ENCODE data around the gene LAMC3. TPM values are rescaled to one million over a fixed set of nuclear protein-coding genes. Genes with fewer than 3 reads are reported as not detected.

LAMC3 gene
- total RNA-seq, 4 donors from 2014 or later = under 0.01 to 0.78 (median 0.50) TPM; not detected in 1

- no peak overlapping the region for H3K27ac ChIP-seq
- H3K4me1 ChIP-seq = peaks cover 0 to 6% (median 0%) of the 10 kb centered on the region in 3 donors
- no peak overlapping the region for H3K4me3 ChIP-seq
- peaks cover 26% of the 10 kb centered on the region for H3K27me3 ChIP-seq
- no peaks in the 10 kb centered on the region for H3K36me3 ChIP-seq
- TF ChIP-seq, protein P1, sequence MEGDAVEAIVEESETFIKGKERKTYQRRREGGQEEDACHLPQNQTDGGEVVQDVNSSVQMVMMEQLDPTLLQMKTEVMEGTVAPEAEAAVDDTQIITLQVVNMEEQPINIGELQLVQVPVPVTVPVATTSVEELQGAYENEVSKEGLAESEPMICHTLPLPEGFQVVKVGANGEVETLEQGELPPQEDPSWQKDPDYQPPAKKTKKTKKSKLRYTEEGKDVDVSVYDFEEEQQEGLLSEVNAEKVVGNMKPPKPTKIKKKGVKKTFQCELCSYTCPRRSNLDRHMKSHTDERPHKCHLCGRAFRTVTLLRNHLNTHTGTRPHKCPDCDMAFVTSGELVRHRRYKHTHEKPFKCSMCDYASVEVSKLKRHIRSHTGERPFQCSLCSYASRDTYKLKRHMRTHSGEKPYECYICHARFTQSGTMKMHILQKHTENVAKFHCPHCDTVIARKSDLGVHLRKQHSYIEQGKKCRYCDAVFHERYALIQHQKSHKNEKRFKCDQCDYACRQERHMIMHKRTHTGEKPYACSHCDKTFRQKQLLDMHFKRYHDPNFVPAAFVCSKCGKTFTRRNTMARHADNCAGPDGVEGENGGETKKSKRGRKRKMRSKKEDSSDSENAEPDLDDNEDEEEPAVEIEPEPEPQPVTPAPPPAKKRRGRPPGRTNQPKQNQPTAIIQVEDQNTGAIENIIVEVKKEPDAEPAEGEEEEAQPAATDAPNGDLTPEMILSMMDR (IDR thresholded peaks at IDR 0.05) = no peak
- no peak for TF ChIP-seq POLR2AphosphoS5 (IDR thresholded peaks at IDR 0.05)
- no peak for TF ChIP-seq EP300 (IDR thresholded peaks at IDR 0.05)
- TF ChIP-seq POLR2A (IDR thresholded peaks at IDR 0.05) = no peak
- 87 to 88% methylated on average over 9 to 12 of the region's 17 CpGs for WGBS, 2 donors (ENCODE audit: low coverage in 1 of 2)
- H3K9me3 ChIP-seq = no peaks in the 10 kb centered on the region
- ATAC-seq = no peak
These were observed 41.9 kb downstream of the LAMC3 start for GRCh38 chr9:131050831-131051230.

DNA sequence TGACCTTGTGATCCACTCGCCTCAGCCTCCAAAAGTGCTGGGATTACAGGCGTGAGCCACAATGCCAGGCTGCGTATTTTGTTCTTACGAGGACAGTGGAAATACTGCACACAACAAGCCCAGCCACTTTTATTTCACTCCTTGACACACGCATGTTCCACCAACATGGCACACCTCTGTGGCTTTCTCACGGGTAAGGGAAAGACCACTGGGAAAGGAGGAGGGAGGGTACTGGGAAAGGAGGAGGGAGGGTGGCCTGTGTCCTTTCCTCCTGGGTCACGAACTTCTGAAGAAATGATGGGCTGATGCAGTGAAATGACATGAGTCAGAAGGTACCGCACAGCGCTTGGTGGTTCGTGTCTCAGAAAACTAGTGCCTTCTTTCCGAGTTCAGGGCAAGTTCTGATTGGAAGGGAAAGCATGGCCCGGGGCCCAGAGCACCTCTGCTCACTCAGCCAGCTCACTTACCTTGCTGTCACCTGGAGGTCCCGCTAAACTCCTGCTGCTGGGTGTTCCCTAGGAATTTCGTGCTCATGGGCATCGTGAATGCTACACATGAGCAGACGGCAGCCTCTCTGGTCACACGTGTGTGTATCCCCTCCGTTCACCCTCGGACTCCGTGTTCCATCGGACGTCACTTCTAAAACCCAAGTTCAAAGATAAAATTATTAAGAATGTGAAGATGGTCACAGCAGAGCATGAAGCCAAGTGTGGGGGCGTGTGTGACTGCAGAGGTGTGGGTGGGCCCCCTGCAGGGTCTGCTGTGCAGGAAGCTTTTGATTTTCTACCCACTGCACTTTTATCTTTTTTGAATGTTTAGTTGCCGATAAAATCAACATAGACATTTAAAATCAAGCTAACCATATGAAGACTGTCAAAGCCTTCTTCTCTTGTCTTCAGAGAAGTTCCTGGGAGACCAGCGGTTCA lies 42.9 kb downstream of the LAMC3 start:
- TF ChIP-seq POLR2AphosphoS5 (IDR thresholded peaks at IDR 0.05) (no peak), EP300 (IDR thresholded peaks at IDR 0.05) (no peak), POLR2A (IDR thresholded peaks at IDR 0.05) (no peak)
- TF ChIP-seq, protein P1 (IDR thresholded peaks at IDR 0.05) = no peak
- Histone ChIP-seq H3K27ac (no peak overlapping the region), H3K4me1 (peaks cover 0 to 2% (median 0%) of the 10 kb centered on the region in 3 donors), H3K9me3 (no peaks in the 10 kb centered on the region), H3K4me3 (no peak overlapping the region), H3K36me3 (no peaks in the 10 kb centered on the region), H3K27me3 (peaks cover 30% of the 10 kb centered on the region)
- WGBS, 2 donors (ENCODE audit: low coverage in 1 of 2) = 67 to 75% methylated on average over 2 to 13 of the region's 25 CpGs
- ATAC-seq = no peak

GRCh38 chr9:131053896-131054295 lies 44.9 kb downstream of the LAMC3 start:
- H3K9me3 ChIP-seq = no peaks in the 10 kb centered on the region
- WGBS, 2 donors (ENCODE audit: low coverage in 1 of 2) = 64 to 81% methylated on average over 3 of the region's 3 CpGs
- H3K4me3 ChIP-seq = no peak overlapping the region
- no peak for ATAC-seq
- peaks cover 33% of the 10 kb centered on the region for H3K27me3 ChIP-seq
- H3K4me1 ChIP-seq = no peaks in the 10 kb centered on the region
- no peak overlapping the region for H3K27ac ChIP-seq
- no peaks in the 10 kb centered on the region for H3K36me3 ChIP-seq
- no peak for TF ChIP-seq POLR2AphosphoS5 (IDR thresholded peaks at IDR 0.05)
- TF ChIP-seq POLR2A (IDR thresholded peaks at IDR 0.05) = no peak
- no peak for TF ChIP-seq EP300 (IDR thresholded peaks at IDR 0.05)
- TF ChIP-seq, protein P1 (IDR thresholded peaks at IDR 0.05) = no peak

DNA sequence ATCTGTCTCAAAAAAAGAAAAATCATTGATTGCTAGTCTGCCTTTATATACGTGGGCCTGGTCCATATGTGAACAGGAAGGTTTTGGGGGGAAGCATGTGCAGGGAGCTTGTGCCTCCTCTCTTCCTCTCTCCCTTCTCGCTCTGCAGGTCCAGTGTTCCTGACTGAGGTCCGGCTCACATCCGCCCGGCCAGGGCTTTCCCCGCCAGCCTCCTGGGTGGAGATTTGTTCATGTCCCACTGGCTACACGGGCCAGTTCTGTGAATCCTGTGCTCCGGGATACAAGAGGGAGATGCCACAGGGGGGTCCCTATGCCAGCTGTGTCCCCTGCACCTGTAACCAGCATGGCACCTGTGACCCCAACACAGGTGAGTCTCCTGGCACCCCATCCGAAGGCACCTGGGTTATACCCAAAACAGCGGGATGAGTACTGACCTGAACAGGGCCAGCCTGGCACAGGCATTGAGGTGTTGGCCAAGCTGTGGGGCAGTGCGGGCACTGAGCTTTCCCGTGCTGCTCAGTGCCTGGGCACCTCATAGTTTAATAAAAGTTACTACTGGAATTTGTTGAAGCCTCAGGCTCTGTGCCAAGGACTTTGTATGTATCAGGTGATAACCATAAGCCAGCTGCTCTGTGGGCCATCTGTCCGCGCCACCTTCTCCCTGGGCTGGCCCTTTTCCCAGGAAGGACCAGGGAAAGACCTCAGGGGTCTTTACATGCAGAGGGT lies 48.0 kb downstream of the LAMC3 start:
- Histone ChIP-seq H3K4me1 (no peaks in the 10 kb centered on the region), H3K4me3 (no peak overlapping the region), H3K27ac (no peak overlapping the region), H3K9me3 (no peaks in the 10 kb centered on the region), H3K36me3 (no peaks in the 10 kb centered on the region), H3K27me3 (peaks cover 42% of the 10 kb centered on the region)
- ATAC-seq = no peak
- TF ChIP-seq POLR2AphosphoS5 (IDR thresholded peaks at IDR 0.05) = no peak
- TF ChIP-seq EP300 (IDR thresholded peaks at IDR 0.05) = no peak
- TF ChIP-seq POLR2A (IDR thresholded peaks at IDR 0.05) = no peak
- TF ChIP-seq, protein P1 (IDR thresholded peaks at IDR 0.05) = no peak
- 56 to 72% methylated on average over 1 to 5 of the region's 14 CpGs for WGBS, 2 donors (ENCODE audit: low coverage in 1 of 2)
